HCT116 (cell line): ENCODE data around the gene SLCO2B1. TPM values are rescaled to one million over a fixed set of nuclear protein-coding genes. Genes with fewer than 3 reads are reported as not detected.

ENCODE experiments used
- ATAC-seq: fragments of 200-7000 bp; cut with Tn5 transposase; 2 replicates; pipeline ENCODE4 v1.9.1; 2020; ENCODE audit warnings: mild to moderate bottlenecking, moderate library complexity
- BruUV-seq: library from RNA; stranded (reverse); fragments of 400-500 nt; replicated peaks from 2 replicates; lab custom pipeline; 2021; lab: Mats Ljungman, UMichigan
- CTCF ChIA-PET: fragments of 300-600 bp; sonication (Branson Sonifier 250); formaldehyde crosslinking; loops from one replicate; lab custom pipeline; 2021; ENCODE audit warnings: antibody characterized with exemption; lab: Charles Lee
- POLR2A ChIA-PET: fragments of 300-600, 350-600 bp; sonication (Branson Sonifier 250); formaldehyde crosslinking; loops from one replicate; lab custom pipeline; 2021; ENCODE audit warnings: antibody characterized with exemption; lab: Charles Lee
- RAD21 ChIA-PET, 2 experiments: fragments of 300-600 bp; sonication (Branson Sonifier 250); formaldehyde crosslinking; loops; one replicate each; lab custom pipeline; 2023; ENCODE audit warnings: low total read pairs in 2 of 2; ENCODE audit not compliant: uncharacterized antibody in 2 of 2, unreplicated experiment in 2 of 2, low non-redundant PET in 1 of 2; lab: Charles Lee
- DNase-seq: peaks from one replicate; pipeline ENCODE4 v3.0.0-alpha.2; 2010; ENCODE audit warnings: low read depth, low spot score
- H2AFZ ChIP-seq: fragments of 200-600 bp; shearing (Covaris generic), sonication (generic); 2 replicates; pipeline ENCODE4 v1.6.1; 2017; ENCODE audit warnings: low read depth, mixed run types, mixed read lengths, antibody characterized with exemption, low read length; ENCODE audit not compliant: poor library complexity, severe bottlenecking
- H3K27ac ChIP-seq: 2 replicates; pipeline ENCODE4 v1.5.1; 2012; ENCODE audit warnings: low read depth, low read length
- H3K27me3 ChIP-seq: fragments of 200-600 bp; sonication (generic); 2 replicates; pipeline ENCODE4 v1.6.1; 2016; ENCODE audit warnings: mixed run types, low read length, mixed read lengths; ENCODE audit not compliant: insufficient read depth
- H3K36me3 ChIP-seq, 2 experiments: fragments of 200-500 bp in 1 of 2; fragments of 200-600 bp in 1 of 2; sonication (Bioruptor generic) in 1 of 2; sonication (generic) in 1 of 2; 2 replicates each; pipeline versions ENCODE4 v1.5.1 to v1.6.1; 2014 to 2016; ENCODE audit warnings: low read length in 2 of 2, inconsistent platforms in 1 of 2, mixed read lengths in 1 of 2, mixed run types in 1 of 2; ENCODE audit not compliant: insufficient read depth in 2 of 2, control insufficient read depth in 1 of 2
- H3K4me1 ChIP-seq, 2 experiments: fragments of 200-600 bp in 1 of 2; sonication (generic) in 1 of 2; 2 replicates each; pipeline versions ENCODE4 v1.5.1 to v1.6.1; 2012 to 2017; ENCODE audit warnings: low read length in 2 of 2, inconsistent platforms in 1 of 2, mild to moderate bottlenecking in 1 of 2, mixed read lengths in 1 of 2, mixed run types in 1 of 2, moderate library complexity in 1 of 2; ENCODE audit not compliant: insufficient read depth in 2 of 2, control insufficient read depth in 1 of 2
- H3K4me2 ChIP-seq: fragments of 200-600 bp; sonication (generic); 2 replicates; pipeline ENCODE4 v1.6.1; 2017; ENCODE audit warnings: mixed run types, low read length, mixed read lengths
- H3K4me3 ChIP-seq, 2 experiments: fragments of 200-600 bp in 1 of 2; sonication (generic) in 1 of 2; replicated peaks in 1 of 2; 2 replicates each; pipeline ENCODE4 v1.5.1; 2011 to 2016; ENCODE audit warnings: low read length in 2 of 2, control low read depth in 1 of 2, low read depth in 1 of 2, mild to moderate bottlenecking in 1 of 2, mixed read lengths in 1 of 2, mixed run types in 1 of 2
- H3K79me2 ChIP-seq: fragments of 200-600 bp; sonication (generic); 2 replicates; pipeline ENCODE4 v1.6.1; 2017; ENCODE audit warnings: mild to moderate bottlenecking, mixed run types, low read length, moderate library complexity, mixed read lengths; ENCODE audit not compliant: insufficient read depth
- H3K9ac ChIP-seq: fragments of 200-600 bp; sonication (generic); 2 replicates; pipeline ENCODE4 v1.6.1; 2016; ENCODE audit warnings: low read length, mixed read lengths
- H3K9me2 ChIP-seq: fragments of 200-600 bp; sonication (generic), shearing (Covaris generic); 2 replicates; pipeline ENCODE4 v1.6.1; 2017; ENCODE audit warnings: mixed run types, mild to moderate bottlenecking, moderate library complexity; ENCODE audit not compliant: insufficient read depth
- H3K9me3 ChIP-seq, 2 experiments: fragments of 200-500 bp in 1 of 2; fragments of 200-600 bp in 1 of 2; sonication (Bioruptor generic) in 1 of 2; sonication (generic) in 1 of 2; 2 replicates each; pipeline ENCODE4 v1.6.1; 2014 to 2017; ENCODE audit warnings: low read length in 2 of 2, mixed read lengths in 2 of 2, inconsistent platforms in 1 of 2, low read depth in 1 of 2, mild to moderate bottlenecking in 1 of 2, mixed run types in 1 of 2, moderate library complexity in 1 of 2; ENCODE audit not compliant: control insufficient read depth in 1 of 2, insufficient read depth in 1 of 2
- H4K20me1 ChIP-seq: fragments of 200-600 bp; sonication (generic), shearing (Covaris generic); 2 replicates; pipeline ENCODE4 v1.6.1; 2017; ENCODE audit warnings: mixed run types, mild to moderate bottlenecking, moderate library complexity; ENCODE audit not compliant: insufficient read depth
- CBX3 ChIP-seq: IDR thresholded peaks from 2 replicates; pipeline ENCODE4 v1.6.1; 2012; ENCODE audit warnings: low read depth
- CEBPB ChIP-seq: IDR thresholded peaks from 2 replicates; pipeline ENCODE4 v1.6.1; 2012; ENCODE audit warnings: low read depth
- EGR1 ChIP-seq: IDR thresholded peaks from 2 replicates; pipeline ENCODE4 v1.6.1; 2012; ENCODE audit warnings: low read depth
- ELF1 ChIP-seq: IDR thresholded peaks from 2 replicates; pipeline ENCODE4 v1.6.1; 2012; ENCODE audit warnings: low read depth, borderline replicate concordance
- EZH2 ChIP-seq: fragments of 200-600 bp; sonication (generic); IDR thresholded peaks from 2 replicates; pipeline ENCODE4 v1.6.1; 2017; ENCODE audit warnings: antibody characterized with exemption, mixed run types
- FOSL1 ChIP-seq: IDR thresholded peaks from 2 replicates; pipeline ENCODE4 v1.6.1; 2012; ENCODE audit warnings: low read depth
- JUND ChIP-seq: IDR thresholded peaks from 2 replicates; pipeline ENCODE4 v1.6.1; 2012
- POLR2AphosphoS5 ChIP-seq: IDR thresholded peaks from 2 replicates; pipeline ENCODE4 v1.6.1; 2011; ENCODE audit warnings: mild to moderate bottlenecking, low read depth, low read length, moderate library complexity
- RAD21 ChIP-seq: IDR thresholded peaks from 2 replicates; pipeline ENCODE4 v1.6.1; 2012; ENCODE audit warnings: low read depth, mild to moderate bottlenecking
- SIN3A ChIP-seq: IDR thresholded peaks from 2 replicates; pipeline ENCODE4 v1.6.1; 2012; ENCODE audit warnings: low read depth
- SP1 ChIP-seq: IDR thresholded peaks from 2 replicates; pipeline ENCODE4 v1.6.1; 2012; ENCODE audit warnings: low read depth
- SRF ChIP-seq: IDR thresholded peaks from 2 replicates; pipeline ENCODE4 v1.6.1; 2012; ENCODE audit warnings: low read depth
- TCF7L2 ChIP-seq: IDR thresholded peaks from 2 replicates; pipeline ENCODE4 v1.7.0; 2011; ENCODE audit warnings: borderline replicate concordance, inconsistent platforms; ENCODE audit not compliant: insufficient read depth, insufficient read length; ENCODE audit errors: extremely low read depth
- ZFX ChIP-seq: fragments of 450-650 bp; IDR thresholded peaks from 2 replicates; pipeline ENCODE4 v1.6.1; 2017
- ZNF274 ChIP-seq: fragments of 200-500 bp; sonication (Bioruptor generic); IDR thresholded peaks from 2 replicates; pipeline ENCODE4 v1.6.1; 2014; ENCODE audit warnings: mild to moderate bottlenecking, low read depth, low read length, inconsistent platforms
- intact Hi-C: fragments of 100-400 bp; cut with micrococcal nuclease; formaldehyde crosslinking; loops from 2 replicates; pipeline ENCODE4 v1.10.0; 2022
- total RNA-seq: library from RNA; stranded (reverse); gene quantifications from one replicate; pipeline ENCODE4 v1.2.1, GENCODE V29; 2021; ENCODE audit not compliant: unreplicated experiment
- TF ChIP-seq, protein P1 (sequence below): IDR thresholded peaks from 2 replicates; pipeline ENCODE4 v1.6.1; 2012; ENCODE audit warnings: low read depth
- TF ChIP-seq, protein P2 (sequence below): IDR thresholded peaks from 2 replicates; pipeline ENCODE4 v1.6.1; 2011; ENCODE audit warnings: mild to moderate bottlenecking, low read length, moderate library complexity; ENCODE audit not compliant: insufficient replicate concordance; ENCODE audit errors: extremely low read depth
- TF ChIP-seq, protein P3 (sequence below): IDR thresholded peaks from 2 replicates; pipeline ENCODE4 v1.6.1; 2012
- TF ChIP-seq, protein P4 (sequence below): IDR thresholded peaks from 2 replicates; pipeline ENCODE4 v1.6.1; 2012

The SLCO2B1 gene
- total RNA-seq, 1 experiment from 2014 or later: 0.81 TPM

DNA sequence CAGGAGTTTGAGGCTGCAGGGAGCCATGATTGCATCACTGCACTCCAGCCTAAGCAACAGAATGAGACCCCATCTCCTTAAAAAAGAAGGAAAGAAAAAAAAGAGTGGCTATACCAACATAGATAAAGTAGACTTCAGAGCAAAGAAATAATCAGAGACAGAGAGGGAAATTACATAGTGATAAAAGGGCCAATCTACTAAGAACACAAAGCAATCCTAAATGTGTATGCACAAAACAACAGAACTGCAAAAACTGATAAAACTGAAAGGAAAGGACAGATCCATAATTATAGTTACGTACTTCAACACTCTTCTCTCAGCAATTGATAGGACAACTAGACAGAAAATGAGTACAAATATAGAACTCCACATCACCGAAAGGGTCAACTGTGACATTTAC, 36.4 kb upstream of the SLCO2B1 start (continued):
- TF ChIP-seq, protein P1, sequence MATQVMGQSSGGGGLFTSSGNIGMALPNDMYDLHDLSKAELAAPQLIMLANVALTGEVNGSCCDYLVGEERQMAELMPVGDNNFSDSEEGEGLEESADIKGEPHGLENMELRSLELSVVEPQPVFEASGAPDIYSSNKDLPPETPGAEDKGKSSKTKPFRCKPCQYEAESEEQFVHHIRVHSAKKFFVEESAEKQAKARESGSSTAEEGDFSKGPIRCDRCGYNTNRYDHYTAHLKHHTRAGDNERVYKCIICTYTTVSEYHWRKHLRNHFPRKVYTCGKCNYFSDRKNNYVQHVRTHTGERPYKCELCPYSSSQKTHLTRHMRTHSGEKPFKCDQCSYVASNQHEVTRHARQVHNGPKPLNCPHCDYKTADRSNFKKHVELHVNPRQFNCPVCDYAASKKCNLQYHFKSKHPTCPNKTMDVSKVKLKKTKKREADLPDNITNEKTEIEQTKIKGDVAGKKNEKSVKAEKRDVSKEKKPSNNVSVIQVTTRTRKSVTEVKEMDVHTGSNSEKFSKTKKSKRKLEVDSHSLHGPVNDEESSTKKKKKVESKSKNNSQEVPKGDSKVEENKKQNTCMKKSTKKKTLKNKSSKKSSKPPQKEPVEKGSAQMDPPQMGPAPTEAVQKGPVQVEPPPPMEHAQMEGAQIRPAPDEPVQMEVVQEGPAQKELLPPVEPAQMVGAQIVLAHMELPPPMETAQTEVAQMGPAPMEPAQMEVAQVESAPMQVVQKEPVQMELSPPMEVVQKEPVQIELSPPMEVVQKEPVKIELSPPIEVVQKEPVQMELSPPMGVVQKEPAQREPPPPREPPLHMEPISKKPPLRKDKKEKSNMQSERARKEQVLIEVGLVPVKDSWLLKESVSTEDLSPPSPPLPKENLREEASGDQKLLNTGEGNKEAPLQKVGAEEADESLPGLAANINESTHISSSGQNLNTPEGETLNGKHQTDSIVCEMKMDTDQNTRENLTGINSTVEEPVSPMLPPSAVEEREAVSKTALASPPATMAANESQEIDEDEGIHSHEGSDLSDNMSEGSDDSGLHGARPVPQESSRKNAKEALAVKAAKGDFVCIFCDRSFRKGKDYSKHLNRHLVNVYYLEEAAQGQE: no peak
- no peak for TF ChIP-seq ZFX
- no peak for TF ChIP-seq ELF1
- TF ChIP-seq CBX3: no peak
- TF ChIP-seq, protein P2, sequence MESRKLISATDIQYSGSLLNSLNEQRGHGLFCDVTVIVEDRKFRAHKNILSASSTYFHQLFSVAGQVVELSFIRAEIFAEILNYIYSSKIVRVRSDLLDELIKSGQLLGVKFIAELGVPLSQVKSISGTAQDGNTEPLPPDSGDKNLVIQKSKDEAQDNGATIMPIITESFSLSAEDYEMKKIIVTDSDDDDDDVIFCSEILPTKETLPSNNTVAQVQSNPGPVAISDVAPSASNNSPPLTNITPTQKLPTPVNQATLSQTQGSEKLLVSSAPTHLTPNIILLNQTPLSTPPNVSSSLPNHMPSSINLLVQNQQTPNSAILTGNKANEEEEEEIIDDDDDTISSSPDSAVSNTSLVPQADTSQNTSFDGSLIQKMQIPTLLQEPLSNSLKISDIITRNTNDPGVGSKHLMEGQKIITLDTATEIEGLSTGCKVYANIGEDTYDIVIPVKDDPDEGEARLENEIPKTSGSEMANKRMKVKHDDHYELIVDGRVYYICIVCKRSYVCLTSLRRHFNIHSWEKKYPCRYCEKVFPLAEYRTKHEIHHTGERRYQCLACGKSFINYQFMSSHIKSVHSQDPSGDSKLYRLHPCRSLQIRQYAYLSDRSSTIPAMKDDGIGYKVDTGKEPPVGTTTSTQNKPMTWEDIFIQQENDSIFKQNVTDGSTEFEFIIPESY: no peak
- TF ChIP-seq SIN3A: no peak

DNA sequence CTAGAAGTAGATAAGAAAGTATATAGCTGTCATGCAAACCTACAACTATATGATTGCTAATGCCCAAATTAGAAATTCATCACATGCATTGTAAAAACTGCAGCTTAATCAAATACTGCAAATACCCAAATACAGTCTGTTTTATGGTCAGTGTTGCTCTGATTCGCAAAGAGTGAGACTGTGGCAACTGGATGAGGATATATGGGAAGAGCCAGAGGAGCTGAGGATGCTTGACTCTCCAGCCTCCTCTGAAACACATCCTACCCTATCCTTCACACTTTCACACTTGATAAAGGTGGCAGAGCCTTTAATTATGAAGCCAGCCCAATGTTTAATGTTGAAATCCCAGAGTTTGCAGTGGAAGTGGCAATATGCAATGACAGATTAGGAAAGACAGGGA, 32.3 kb upstream of the SLCO2B1 start:
- Histone ChIP-seq H3K4me2 (no peak overlapping the region), H3K27ac (no peak overlapping the region), H3K9ac (no peak overlapping the region), H4K20me1 (no peaks in the 10 kb centered on the region), H3K9me2 (no peaks in the 10 kb centered on the region), H3K4me1 (no peaks in the 10 kb centered on the region), H3K27me3 (no peaks in the 10 kb centered on the region), H3K36me3 (no peaks in the 10 kb centered on the region), H3K4me3 (no peak overlapping the region), H3K79me2 (no peaks in the 10 kb centered on the region), H2AFZ (no peak overlapping the region), H3K9me3 (peaks cover 0 to 8% of the 10 kb centered on the region in 2 experiments; a peak in 2 of 4 replicates)
- DNase-seq: no peak
- intact Hi-C loops: no loop called here
- ChIA-PET CTCF (interaction anchor here (1.7 kb wide), 1 partner anchor 22 kb away, joined by 3 read pairs; no protein-coding TSS in a partner anchor), POLR2A (no interaction called here), RAD21 (no interaction called here)
- ATAC-seq: no peak
- BruUV-seq: no TSS peak
- no peak for TF ChIP-seq SIN3A
- TF ChIP-seq TCF7L2: no peak
- no peak for TF ChIP-seq CEBPB
- TF ChIP-seq RAD21: no peak
- TF ChIP-seq SRF: no peak
- TF ChIP-seq, protein P3, sequence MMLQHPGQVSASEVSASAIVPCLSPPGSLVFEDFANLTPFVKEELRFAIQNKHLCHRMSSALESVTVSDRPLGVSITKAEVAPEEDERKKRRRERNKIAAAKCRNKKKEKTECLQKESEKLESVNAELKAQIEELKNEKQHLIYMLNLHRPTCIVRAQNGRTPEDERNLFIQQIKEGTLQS: no peak
- no peak for TF ChIP-seq ZFX
- TF ChIP-seq, protein P4, sequence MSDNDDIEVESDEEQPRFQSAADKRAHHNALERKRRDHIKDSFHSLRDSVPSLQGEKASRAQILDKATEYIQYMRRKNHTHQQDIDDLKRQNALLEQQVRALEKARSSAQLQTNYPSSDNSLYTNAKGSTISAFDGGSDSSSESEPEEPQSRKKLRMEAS: no peak
- TF ChIP-seq SP1: no peak
- no peak for TF ChIP-seq EZH2
- no peak for TF ChIP-seq POLR2AphosphoS5
- TF ChIP-seq ZNF274: no peak
- TF ChIP-seq JUND: no peak
- TF ChIP-seq FOSL1: no peak
- no peak for TF ChIP-seq EGR1
